ENCODE data around the gene RCN2.
"Not testable (repeated sequence)": the region's sequence is repeated elsewhere in the genome, so short reads cannot be mapped to it uniquely, and the experiment has no call there.

RCN2 gene, protein sequence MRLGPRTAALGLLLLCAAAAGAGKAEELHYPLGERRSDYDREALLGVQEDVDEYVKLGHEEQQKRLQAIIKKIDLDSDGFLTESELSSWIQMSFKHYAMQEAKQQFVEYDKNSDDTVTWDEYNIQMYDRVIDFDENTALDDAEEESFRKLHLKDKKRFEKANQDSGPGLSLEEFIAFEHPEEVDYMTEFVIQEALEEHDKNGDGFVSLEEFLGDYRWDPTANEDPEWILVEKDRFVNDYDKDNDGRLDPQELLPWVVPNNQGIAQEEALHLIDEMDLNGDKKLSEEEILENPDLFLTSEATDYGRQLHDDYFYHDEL

GRCh38 chr15:76931397-76932134, at the start of gene RCN2:
RCN2 (plus strand) TSS chr15:76931749; CDS start chr15:76931842, 93 bp downstream.
- DNase-seq = peak; percentile 92

DNA sequence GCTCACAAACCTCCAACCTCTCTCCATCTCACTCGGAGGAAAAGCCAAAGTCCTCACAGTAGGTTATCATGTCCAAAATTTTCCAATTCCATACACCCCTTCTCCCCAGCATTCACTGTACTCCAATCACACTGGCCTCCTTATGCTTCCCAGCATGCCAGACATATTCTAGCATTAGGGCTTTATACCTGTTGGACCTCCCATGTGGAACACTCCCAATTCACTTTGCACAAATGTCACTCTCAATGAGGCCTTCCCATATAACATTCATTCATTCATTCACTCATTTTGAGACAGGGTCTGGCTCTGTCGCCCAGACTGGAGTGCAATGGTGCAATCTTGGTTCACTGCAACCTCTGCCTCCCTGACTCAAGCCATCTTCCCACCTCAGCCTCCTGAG, 46.3 kb upstream of the RCN2 start:
- DNase-seq = no peak

- not testable (repeated sequence) for DNase-seq
Observed at GRCh38 chr15:76887280-76888141, 44.0 kb upstream of the RCN2 start.

- not testable (repeated sequence) for DNase-seq
Observed at GRCh38 chr15:76892836-76893235, 38.7 kb upstream of the RCN2 start.

DNA sequence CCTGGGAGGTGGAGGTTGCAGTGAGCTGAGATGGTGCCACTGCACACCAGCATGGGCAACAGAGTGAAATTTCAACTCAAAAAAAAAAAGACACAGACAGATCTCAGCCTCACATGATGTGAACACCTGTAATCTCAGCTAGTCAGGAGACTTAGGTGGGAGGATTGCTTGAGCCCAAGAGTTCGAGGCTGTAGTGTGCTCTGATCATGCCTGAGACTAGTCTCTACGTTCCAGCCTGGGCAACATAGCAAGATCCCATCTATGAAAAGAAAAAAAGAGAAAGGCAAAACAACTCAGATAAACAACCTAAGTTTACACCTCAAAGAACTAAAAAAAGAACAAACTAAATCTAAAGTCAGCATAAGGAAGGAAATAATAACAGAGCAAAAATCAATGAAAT, 37.4 kb upstream of the RCN2 start:
- no peak for DNase-seq

DNA sequence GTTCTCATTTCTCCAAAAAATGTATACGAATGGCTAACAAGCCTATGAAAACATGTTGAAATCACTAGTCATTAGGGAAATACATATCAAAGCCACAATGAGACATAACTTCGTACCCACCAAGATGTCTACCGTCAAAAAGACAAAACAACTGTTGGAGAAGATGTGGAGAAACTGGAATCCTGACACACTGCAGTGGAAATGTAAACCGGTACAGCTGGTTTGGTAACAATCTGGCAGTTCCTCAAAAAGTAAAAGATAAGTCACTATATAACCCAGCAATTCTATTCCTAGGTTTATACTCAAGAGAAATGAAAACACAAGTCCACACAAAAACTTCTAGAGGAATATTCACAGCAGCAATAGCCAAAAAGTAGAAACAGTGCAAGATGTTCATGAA, 33.4 kb upstream of the RCN2 start:
- DNase-seq = no peak

GRCh38 chr15:76899176-76899930, 32.2 kb upstream of the RCN2 start:
- DNase-seq = not testable (repeated sequence)

DNA sequence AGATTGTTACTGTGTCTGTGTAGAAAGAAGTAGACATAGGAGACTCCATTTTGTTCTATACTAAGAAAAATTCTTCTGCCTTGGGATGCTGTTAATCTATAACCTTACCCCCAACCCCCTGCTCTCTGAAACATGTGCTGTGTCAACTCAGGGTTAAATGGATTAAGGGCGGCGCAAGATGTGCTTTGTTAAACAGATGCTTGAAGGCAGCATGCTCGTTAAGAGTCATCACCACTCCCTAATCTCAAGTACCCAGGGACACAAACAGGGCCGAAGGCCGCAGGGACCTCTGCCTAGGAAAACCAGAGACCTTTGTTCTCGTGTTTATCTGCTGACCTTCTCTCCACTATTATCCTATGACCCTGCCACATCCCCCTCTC, 31.6 kb upstream of the RCN2 start:
- not testable (repeated sequence) for DNase-seq

DNA sequence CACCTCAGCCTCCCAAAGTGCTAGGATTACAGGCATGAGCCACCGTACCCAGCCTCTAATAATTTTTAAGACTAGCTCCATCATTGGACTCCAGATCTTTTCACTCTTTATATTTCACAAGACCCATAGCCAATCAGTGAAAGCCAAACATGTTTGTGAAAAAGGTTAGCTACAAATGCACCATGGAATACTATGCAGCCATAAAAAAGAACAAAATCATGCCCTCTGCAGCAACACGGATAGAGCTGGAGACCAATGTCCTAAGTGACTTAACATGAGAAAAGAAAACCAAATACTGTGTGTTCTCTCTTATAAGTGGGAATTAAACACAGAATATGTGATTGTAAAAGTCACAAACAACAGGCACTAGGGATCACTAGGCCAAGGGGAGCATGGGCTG, 29.6 kb upstream of the RCN2 start:
- DNase-seq = no peak

GRCh38 chr15:76903251-76903681, 28.3 kb upstream of the RCN2 start:
- peak; percentile 48 for DNase-seq

GRCh38 chr15:76904461-76905012, 27.0 kb upstream of the RCN2 start:
- peak; percentile 20 for DNase-seq

DNA sequence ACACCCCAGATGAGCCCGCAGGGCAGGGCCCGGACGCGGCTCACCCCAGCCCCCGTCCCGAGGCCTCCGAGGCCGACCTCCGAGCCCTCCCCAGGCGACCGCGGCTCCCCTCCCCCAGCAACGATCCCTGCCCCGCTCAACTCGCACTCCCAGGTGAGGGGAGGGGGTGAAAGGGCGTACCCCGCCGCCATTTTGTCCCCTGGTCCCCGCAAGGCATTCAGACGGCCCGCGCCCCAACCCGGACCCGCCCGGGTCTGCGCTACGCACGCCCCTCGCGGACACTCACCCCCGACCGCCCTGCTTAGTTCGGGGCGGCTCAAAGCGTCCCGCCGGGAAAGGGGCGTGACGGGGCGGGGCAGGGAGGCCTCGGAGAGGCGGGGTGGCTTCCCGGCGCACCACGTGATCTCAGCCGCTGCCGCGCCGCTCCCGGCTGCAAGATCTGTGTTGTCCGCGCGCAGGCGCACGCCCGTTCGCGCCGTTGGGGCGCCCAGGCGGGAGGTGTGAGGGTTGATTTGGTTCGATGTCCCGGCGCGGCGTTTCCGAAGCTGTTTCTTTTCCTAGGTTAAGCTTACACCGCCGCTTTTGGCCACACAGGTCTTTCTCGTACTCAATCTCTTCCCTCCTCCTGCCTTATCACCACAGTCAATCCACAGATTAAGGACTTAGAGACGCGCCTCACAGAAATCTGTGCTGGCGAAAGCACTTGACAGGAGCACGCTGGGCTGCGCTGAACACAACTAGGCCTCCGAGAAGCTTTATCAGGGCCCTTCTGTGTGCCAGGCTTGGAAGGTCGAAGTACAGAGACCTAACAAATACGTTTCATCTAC, 26.3 kb upstream of the RCN2 start, which contains the start of gene SCAPER:
TSS of gene SCAPER (minus strand) at position 328 of the 827 bp plus-strand sequence. CDS start 21,523 bp downstream, outside the sequence.
- peak; percentile 92 for DNase-seq

DNA sequence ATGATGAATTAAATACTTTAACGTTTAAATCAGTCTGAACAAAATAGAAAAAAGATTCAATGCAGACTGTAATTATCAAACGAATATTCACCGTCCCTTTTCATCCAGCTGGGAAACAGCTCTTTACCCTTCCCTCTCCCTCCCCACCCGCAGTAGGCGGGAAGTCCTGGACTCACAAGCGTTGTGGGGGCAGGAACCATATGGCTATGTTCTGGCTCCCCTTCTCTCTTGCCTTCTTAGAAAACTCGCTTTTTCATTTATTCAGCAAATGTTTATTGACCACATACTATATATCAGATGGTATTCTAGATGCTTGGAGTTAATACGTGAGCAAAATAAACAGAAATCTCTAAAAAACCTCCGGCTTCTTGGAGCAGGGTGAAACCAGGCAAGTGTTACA, 25.7 kb upstream of the RCN2 start:
- no peak for DNase-seq

DNA sequence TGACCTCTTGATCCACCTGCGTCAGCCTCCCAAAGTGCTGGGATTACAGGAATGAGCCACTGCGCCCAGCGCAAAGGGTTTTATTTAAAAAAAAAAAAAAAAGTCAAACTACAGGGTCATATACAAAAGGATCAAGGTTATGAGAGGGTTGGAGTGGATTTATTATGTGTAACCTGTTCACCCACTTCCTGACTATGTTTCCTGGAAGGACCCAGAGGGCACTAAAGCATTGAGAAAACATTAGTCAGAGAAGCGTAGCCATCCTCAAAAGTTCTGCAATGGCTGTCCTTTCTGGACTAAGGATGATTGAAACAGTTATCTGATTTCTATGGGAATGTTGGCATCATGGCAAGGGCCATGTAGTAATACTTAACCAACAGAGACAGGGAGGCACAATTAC, 19.1 kb upstream of the RCN2 start:
- DNase-seq = no peak

- no peak for DNase-seq
Observed at GRCh38 chr15:76913737-76914136, 17.8 kb upstream of the RCN2 start.

GRCh38 chr15:76916369-76916768, 15.2 kb upstream of the RCN2 start:
- DNase-seq = no peak

DNA sequence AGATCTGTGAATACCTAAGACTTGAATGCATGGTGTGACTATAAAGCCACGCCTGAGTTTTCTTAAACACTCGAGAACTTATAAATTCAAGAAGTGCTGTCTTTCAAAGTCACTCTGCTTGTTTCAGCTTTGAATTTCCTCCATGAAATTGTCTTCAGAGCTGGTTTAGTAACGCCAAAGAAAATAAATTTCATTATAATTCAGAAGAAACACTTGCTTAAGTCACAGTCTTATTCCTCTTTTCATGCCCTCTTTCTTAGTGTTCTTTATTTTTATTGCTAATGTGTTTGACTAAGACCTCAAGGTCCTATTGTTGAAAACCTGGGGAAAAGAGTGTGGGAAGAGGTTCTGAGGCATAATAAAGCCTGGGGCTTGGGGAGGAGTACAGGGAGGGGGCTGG, 3.3 kb upstream of the RCN2 start:
- DNase-seq = no peak

DNA sequence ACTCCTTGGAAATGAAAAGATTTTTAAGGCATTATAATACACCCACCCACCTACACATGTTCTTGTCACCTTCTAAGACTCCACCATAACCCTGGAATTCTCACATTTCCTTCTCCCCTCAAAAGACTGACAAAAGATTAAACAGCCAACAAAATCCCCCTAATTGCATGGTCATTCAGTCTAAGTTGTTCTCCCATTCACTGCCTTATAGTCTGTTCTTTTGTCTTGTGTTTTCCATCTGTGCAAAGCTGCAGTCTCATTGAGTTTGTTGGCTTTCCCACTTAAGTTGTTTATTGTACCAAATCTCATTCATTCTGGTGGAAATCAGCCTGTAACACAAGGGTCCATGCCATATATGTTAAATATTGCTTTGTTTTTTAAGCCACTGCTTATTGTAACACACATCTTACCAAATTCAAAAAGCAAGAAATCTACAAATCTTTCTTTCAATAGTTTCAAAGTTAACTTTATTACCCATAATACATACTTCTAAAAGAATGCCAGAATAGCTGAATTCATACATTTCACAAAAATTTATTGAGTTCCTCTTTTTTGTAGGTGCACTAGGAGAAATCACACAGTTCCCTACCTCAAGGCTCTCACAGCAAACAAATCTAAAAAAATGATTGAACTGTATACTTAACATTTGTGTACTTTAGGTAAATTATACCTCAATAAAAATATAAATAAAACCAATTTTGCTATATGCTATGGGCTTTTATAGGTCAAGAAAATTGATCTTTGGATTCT, 2.4 kb upstream of the RCN2 start:
- DNase-seq = no peak

- no peak for DNase-seq
Observed at GRCh38 chr15:76930831-76931396, 635 bp upstream of the RCN2 start.
